PC-3 (cell line): Measurements from ENCODE around the gene CENPT. TPM values are rescaled to one million over a fixed set of nuclear protein-coding genes. Genes with fewer than 3 reads are reported as not detected.

Source experiments
- ATAC-seq: fragments of 200-7000 bp; cut with Tn5 transposase; 2 replicates; pipeline ENCODE4 v1.9.1; 2020; ENCODE audit warnings: mild to moderate bottlenecking, moderate library complexity
- BruUV-seq: library from RNA; stranded (reverse); fragments of 400-500 nt; replicated peaks from 2 replicates; lab custom pipeline; 2021; lab: Mats Ljungman, UMichigan
- CTCF ChIA-PET: fragments of 300-600 bp; sonication (Branson Sonifier 250); formaldehyde crosslinking; loops from one replicate; lab custom pipeline; 2022; ENCODE audit warnings: antibody characterized with exemption; lab: Charles Lee
- POLR2A ChIA-PET: fragments of 300-600 bp; sonication (Branson Sonifier 250); formaldehyde crosslinking; loops from one replicate; lab custom pipeline; 2022; ENCODE audit warnings: antibody characterized with exemption; ENCODE audit not compliant: unreplicated experiment; lab: Charles Lee
- DNase-seq: peaks from one replicate; pipeline ENCODE4 v3.0.0-alpha.2; 2015
- H2AFZ ChIP-seq: fragments of 300-600 bp; sonication (generic); 2 replicates; pipeline ENCODE4 v1.6.0; 2016; ENCODE audit warnings: antibody characterized with exemption, low read length
- H3F3A ChIP-seq: fragments of 300-600 bp; sonication (generic); one replicate; pipeline ENCODE4 v1.6.0; 2017; ENCODE audit warnings: antibody characterized with exemption, low read length, control low read depth, mild to moderate bottlenecking; ENCODE audit not compliant: unreplicated experiment
- H3K27ac ChIP-seq: fragments of 300-600 bp; sonication (generic); 2 replicates; pipeline ENCODE4 v1.5.1; 2016; ENCODE audit warnings: mild to moderate bottlenecking, low read length
- H3K27me3 ChIP-seq: fragments of 300-600 bp; sonication (generic); 2 replicates; pipeline ENCODE4 v1.6.1; 2016; ENCODE audit warnings: low read length, mixed read lengths
- H3K36me3 ChIP-seq: fragments of 300-600 bp; sonication (generic); 2 replicates; pipeline ENCODE4 v1.6.1; 2016; ENCODE audit warnings: low read depth, mixed run types, low read length, mixed read lengths
- H3K4me1 ChIP-seq: fragments of 300-600 bp; sonication (generic); 2 replicates; pipeline ENCODE4 v1.5.1; 2016; ENCODE audit warnings: low read length; ENCODE audit not compliant: insufficient read depth
- H3K4me2 ChIP-seq: fragments of 300-600 bp; sonication (generic); 2 replicates; pipeline ENCODE4 v1.6.0; 2016; ENCODE audit warnings: low read length
- H3K4me3 ChIP-seq: fragments of 300-600 bp; sonication (generic); 2 replicates; pipeline ENCODE4 v1.5.1; 2016; ENCODE audit warnings: mild to moderate bottlenecking, low read length, mixed read lengths
- H3K79me2 ChIP-seq: fragments of 300-600 bp; sonication (generic); 2 replicates; pipeline ENCODE4 v1.6.1; 2017; ENCODE audit warnings: low read length, mixed read lengths
- H3K9ac ChIP-seq: fragments of 300-600 bp; sonication (generic); 2 replicates; pipeline ENCODE4 v1.6.0; 2016; ENCODE audit warnings: mild to moderate bottlenecking, low read length
- H3K9me2 ChIP-seq: fragments of 300-600 bp; sonication (generic); replicated peaks from 2 replicates; pipeline ENCODE4 v1.6.1; 2016; ENCODE audit warnings: mixed run types, low read length, mixed read lengths
- H3K9me3 ChIP-seq: fragments of 300-600 bp; sonication (generic); 2 replicates; pipeline ENCODE4 v1.6.1; 2016; ENCODE audit warnings: low read length, mixed read lengths
- H4K20me1 ChIP-seq: fragments of 300-600 bp; sonication (generic); 2 replicates; pipeline ENCODE4 v1.6.1; 2016; ENCODE audit warnings: low read length, mixed read lengths
- CTCF ChIP-seq: fragments of 300-600 bp; sonication (generic); conservative IDR thresholded peaks from 2 replicates; pipeline ENCODE4 v1.5.1; 2017; ENCODE audit warnings: antibody characterized with exemption, low read depth, mild to moderate bottlenecking, low read length
- EZH2 ChIP-seq: fragments of 300-600 bp; sonication (generic); IDR thresholded peaks from one replicate; pipeline ENCODE4 v1.6.1; 2017; ENCODE audit warnings: antibody characterized with exemption, mild to moderate bottlenecking, low read length; ENCODE audit not compliant: unreplicated experiment
- EZH2phosphoT487 ChIP-seq: fragments of 300-600 bp; sonication (generic); IDR thresholded peaks from 2 replicates; pipeline ENCODE4 v1.6.1; 2018; ENCODE audit warnings: mild to moderate bottlenecking, antibody characterized with exemption, low read length, borderline replicate concordance
- intact Hi-C: fragments of 100-400 bp; cut with micrococcal nuclease; formaldehyde crosslinking; loops from 2 replicates; pipeline ENCODE4 v1.9.0; 2023
- total RNA-seq: library from RNA; depleted of rRNA; stranded (reverse); fragments of >200 nt; gene quantifications from 2 replicates; pipeline ENCODE4 v1.2.3, GENCODE V29; 2014

The CENPT gene
- total RNA-seq, 1 experiment from 2014 or later, result 35.1 TPM

- Histone ChIP-seq H4K20me1 (peaks cover 16% of the 10 kb centered on the region), H3F3A (no peaks in the 10 kb centered on the region), H3K27me3 (no peaks in the 10 kb centered on the region), H3K4me3 (no peak overlapping the region), H3K9ac (no peak overlapping the region), H3K36me3 (peaks cover 10% of the 10 kb centered on the region), H3K9me3 (no peaks in the 10 kb centered on the region), H3K27ac (0 out of 2 replicates have a peak overlapping the region, but pooled peaks have one; percentile 8), H3K9me2 (no peaks in the 10 kb centered on the region), H3K79me2 (peaks cover 42% of the 10 kb centered on the region), H2AFZ (no peak overlapping the region), H3K4me2 (peak overlapping the region; percentile 95), H3K4me1 (peaks cover 10% of the 10 kb centered on the region; the same call in 1 of the 2 replicates)
- DNase-seq, result no peak
- intact Hi-C loops, result no loop called here
- POLR2A ChIA-PET, result no interaction called here
- no peak for TF ChIP-seq EZH2phosphoT487
- no TSS peak for BruUV-seq
- CTCF ChIA-PET, result no interaction called here
- ATAC-seq, result no peak
Observed at GRCh38 chr16:67872131-67872630, 24.7 kb upstream of the CENPT start.

GRCh38 chr16:67871256-67871655 lies 23.8 kb upstream of the CENPT start:
- peaks cover 10% of the 10 kb centered on the region; the same call in 1 of the 2 replicates for H3K4me1 ChIP-seq
- no TSS peak for BruUV-seq
- intact Hi-C loops, result no loop called here
- no peak for TF ChIP-seq CTCF
- TF ChIP-seq EZH2phosphoT487, result no peak
- no peak for TF ChIP-seq EZH2
- no peaks in the 10 kb centered on the region for H3F3A ChIP-seq
- no peaks in the 10 kb centered on the region for H3K27me3 ChIP-seq
- ChIA-PET POLR2A (no interaction called here), CTCF (interaction anchor here (0.6 kb wide), 1 partner anchor 38 kb away, joined by 3 read pairs; no protein-coding TSS in a partner anchor)
- H3K9ac ChIP-seq, result no peak overlapping the region
- no peak overlapping the region for H2AFZ ChIP-seq
- no peak overlapping the region for H3K4me2 ChIP-seq
- no peak for ATAC-seq
- H3K27ac ChIP-seq, result no peak overlapping the region
- no peak for DNase-seq
- no peaks in the 10 kb centered on the region for H3K9me2 ChIP-seq
- peaks cover 4% of the 10 kb centered on the region; the same call in 1 of the 2 replicates for H3K36me3 ChIP-seq
- no peak overlapping the region for H3K4me3 ChIP-seq
- no peaks in the 10 kb centered on the region for H3K9me3 ChIP-seq
- H4K20me1 ChIP-seq, result peaks cover 15% of the 10 kb centered on the region
- peaks cover 34% of the 10 kb centered on the region for H3K79me2 ChIP-seq

GRCh38 chr16:67869653-67870052 lies 22.2 kb upstream of the CENPT start:
- peaks cover 27% of the 10 kb centered on the region for H3K79me2 ChIP-seq

More at GRCh38 chr16:67869653-67870052, 22.2 kb upstream of the CENPT start:
- TF ChIP-seq CTCF (no peak), EZH2 (no peak), EZH2phosphoT487 (no peak)
- Histone ChIP-seq H3K9ac (no peak overlapping the region), H3K4me1 (peaks cover 8% of the 10 kb centered on the region; the same call in 1 of the 2 replicates), H3K4me2 (no peak overlapping the region), H3K9me2 (no peaks in the 10 kb centered on the region), H3K9me3 (no peaks in the 10 kb centered on the region), H4K20me1 (peaks cover 8% of the 10 kb centered on the region), H3K27me3 (no peaks in the 10 kb centered on the region), H3F3A (no peaks in the 10 kb centered on the region), H2AFZ (no peak overlapping the region), H3K27ac (no peak overlapping the region), H3K36me3 (peaks cover 12% of the 10 kb centered on the region; the same call in 1 of the 2 replicates), H3K4me3 (no peak overlapping the region)
- CTCF ChIA-PET, result no interaction called here
- no TSS peak for BruUV-seq
- DNase-seq (no peak), ATAC-seq (no peak)
- intact Hi-C loops, result no loop called here
- POLR2A ChIA-PET, result no interaction called here
